GM21367 (cell line): ENCODE results near the gene PCDH19.
A peak's percentile ranks its signal among the peaks of the same experiment; 100 is the strongest.
"Not testable (repeated sequence)": the region's sequence is repeated elsewhere in the genome, so short reads cannot be mapped to it uniquely, and the experiment has no call there.

Source experiments
- ATAC-seq: cut with Tn5 transposase; IDR thresholded peaks from one replicate; pipeline ENCODE4 v1.9.1; 2021; ENCODE audit not compliant: unreplicated experiment

Gene PCDH19, protein sequence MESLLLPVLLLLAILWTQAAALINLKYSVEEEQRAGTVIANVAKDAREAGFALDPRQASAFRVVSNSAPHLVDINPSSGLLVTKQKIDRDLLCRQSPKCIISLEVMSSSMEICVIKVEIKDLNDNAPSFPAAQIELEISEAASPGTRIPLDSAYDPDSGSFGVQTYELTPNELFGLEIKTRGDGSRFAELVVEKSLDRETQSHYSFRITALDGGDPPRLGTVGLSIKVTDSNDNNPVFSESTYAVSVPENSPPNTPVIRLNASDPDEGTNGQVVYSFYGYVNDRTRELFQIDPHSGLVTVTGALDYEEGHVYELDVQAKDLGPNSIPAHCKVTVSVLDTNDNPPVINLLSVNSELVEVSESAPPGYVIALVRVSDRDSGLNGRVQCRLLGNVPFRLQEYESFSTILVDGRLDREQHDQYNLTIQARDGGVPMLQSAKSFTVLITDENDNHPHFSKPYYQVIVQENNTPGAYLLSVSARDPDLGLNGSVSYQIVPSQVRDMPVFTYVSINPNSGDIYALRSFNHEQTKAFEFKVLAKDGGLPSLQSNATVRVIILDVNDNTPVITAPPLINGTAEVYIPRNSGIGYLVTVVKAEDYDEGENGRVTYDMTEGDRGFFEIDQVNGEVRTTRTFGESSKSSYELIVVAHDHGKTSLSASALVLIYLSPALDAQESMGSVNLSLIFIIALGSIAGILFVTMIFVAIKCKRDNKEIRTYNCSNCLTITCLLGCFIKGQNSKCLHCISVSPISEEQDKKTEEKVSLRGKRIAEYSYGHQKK (N-terminal part only)

DNA sequence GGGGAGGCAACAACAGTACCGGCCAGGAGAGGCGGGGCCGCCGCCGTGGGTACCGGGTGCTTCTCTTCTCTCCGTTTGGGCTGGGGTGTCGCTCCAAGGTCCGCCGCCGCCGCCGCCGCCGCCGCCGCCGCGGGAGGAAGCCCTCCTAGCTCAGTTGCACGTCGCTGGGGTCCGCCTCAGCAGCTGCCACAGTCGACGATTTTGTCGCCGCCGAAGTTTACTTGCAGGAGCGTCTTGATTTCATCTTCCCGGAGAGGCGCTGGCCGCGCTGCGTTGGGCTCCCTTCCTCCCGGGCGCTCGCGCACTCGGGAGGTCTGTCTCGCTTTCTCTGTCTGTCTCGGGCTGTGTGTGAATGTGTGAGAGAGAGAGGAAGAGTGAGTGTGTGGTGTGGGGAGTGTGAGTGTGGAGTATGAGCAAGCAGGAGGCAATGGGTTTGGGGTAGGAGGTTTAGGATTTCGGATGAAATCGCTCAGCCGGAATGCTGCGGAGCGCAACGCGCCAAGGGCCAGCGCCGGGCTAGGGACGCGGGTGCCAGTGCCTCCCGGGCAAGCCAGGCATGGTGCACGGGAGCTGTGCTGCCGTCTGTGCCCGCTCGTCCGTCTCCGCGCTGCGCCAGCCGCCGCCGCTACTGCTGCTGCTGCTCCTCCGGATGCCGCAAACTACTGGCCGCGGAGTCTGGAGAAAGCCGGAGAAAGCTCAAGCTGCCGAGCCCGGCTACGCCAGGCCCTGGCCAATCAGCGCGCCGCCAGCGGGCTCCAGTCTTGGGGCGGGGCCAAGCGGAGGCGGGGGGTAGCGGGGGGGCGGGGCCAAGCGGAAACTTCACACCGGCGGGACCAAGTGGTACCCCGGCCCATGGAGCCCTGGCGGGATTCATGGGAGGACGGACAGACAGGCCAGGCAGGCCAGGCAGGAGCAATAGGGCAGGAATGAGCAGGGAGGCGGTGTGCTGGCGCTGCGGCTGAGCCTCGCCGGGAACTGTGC, at the start of gene PCDH19:
Gene PCDH19, minus strand, starts transcription at position 664 of the 981 bp plus-strand sequence. CDS start 1,676 bp downstream, outside the sequence.
- ATAC-seq = no peak

DNA sequence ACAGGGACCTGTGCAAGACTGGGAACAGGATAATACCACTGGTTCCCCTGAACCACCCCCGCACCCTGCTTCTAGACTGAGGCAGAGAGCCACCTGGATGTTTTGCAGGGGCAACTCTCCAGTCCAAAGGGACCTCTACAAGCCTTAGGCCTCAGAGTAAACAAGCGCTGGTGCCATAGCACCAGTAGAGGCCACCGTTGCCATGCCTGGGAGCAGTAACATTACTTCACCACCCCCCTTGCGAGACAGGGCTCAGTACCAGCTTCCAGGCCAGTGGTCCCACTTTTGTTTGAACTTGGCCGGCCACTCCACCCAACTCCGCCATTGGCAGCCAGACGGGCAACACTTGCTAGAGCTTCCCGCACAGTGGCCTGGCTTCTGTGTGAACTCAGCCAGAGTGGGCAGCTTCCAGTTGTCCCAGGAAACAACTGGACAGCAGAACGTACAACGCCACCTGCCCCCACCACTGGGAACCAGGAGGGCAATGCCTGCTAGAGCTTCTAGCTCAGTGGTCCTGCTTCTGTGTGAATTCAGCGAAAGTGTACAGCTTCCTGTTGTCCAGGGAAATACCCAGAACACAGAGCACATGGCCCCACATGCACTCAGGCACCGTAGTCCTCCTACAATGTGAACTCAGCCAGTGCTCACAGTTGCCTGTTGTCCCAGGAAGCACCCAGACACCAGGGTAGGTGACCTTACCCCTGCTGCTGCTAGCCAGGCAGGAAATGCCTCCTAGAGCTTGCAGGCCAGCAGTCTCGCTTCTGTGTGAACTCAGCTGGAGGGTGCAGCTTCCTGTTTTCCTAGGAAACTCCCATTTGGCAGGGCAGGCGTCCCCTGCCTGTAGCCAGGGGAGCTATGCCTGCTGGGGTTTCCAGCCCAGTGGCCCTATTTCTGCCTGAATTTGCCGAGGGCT, 39.9 kb upstream of the PCDH19 start:
- no peak for ATAC-seq

DNA sequence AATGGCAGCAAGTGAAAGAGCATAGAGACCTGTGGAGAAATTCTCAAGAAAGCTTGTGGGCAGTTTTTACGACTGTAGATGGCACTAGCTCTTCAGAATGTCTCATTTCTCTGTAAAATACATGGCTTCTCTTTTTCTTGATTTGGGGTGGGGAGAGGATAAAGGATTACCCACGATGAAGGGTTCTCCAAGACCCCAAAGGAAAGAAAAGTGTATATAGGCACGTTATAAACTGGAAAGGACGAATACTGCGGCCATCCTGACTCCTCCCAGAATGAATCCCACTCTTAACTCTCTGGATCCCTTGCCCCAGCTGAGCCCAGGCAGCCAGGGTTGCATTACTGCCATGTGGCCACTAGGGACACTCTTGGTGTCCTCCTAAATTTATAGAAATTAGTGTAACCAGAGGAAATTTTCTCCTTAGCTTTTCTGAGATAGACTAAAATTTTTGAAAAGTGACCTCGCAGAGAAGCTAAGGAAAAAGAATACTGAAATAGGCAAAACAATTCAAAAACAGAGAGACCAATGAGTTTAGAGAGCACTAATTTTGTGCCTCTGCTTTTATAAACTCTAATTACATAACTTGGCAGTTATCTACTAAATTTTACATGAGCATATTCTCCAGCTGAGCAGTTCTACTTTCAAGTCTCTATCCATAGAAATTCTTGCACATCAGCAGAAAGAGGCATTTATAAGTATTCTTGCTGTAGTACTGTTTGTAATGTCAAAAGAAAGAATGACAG, 37.8 kb upstream of the PCDH19 start:
- peak; percentile 60 for ATAC-seq

DNA sequence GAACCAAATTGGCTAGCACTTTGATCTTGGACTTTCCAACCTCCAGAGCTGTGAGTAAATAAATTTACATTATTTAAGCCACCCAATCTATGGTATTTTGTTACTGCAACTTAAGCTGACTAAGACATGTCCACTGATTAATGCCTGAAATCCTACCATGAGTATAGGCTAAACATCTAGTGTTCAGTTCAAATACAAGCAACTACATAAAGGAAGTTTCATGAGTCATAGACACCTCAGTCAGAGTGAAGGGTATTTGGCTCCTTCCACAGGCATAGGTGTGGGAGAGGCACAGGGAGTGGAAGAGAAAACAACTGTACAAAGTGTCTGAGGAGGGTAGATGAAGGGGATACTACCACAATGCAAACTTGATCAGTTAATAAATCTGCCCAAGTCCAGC, 35.5 kb upstream of the PCDH19 start:
- ATAC-seq = no peak

DNA sequence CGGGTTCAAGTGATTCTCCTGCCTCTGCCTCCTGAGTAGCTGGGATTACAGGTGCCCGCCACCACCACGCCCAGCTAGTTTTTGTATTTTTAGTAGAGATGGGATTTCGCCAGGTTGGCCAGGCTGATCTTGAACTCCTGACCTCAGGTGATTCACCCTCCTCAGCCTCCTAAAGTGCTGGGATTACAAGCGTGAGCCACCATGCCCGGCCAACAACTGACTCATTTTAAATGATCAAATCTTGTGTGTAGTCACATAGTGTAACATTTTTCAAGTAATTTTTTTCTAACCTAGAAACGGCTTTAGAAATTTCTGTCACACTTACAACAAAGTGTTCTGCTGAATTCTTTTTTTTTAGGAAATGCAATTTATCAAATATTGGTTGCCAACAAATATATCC, 31.2 kb upstream of the PCDH19 start:
- ATAC-seq = not testable (repeated sequence)

DNA sequence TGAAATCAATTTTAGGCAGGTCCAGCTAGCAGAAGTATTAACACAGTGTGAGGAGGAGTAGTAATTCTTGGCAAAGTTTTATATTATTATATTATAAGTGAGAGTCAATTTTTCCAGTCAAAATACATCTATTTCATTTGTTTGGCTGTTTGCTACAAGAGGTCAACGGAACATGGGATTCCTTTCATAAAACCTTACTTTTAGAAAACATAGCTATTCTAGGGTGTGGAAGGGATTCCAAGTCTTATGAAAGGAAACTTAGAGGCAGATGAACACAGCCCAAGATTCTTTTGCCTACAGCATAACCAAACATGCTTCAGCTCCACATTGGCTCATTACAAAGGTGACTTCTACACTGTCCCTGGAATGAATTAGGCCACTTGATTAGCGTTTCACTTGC, 29.9 kb upstream of the PCDH19 start:
- ATAC-seq = no peak

DNA sequence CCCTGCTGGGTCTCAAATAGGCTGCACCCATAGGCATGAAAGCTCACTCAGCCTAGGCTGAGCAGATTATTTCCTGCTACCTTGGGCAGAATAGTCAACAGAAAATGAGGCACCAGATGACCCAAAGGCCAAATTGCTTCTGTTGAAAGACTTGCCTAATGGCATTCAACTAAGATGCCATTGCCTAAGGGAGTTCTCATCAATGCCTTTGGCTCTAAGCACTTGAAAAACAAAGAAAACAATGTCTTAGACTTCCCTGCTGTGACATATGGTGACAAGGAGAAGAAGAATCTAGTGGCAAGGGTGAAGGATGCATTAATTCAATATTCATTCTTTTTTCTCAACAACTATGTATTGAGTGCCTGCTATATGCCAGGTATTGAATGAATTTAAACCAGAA, 25.7 kb upstream of the PCDH19 start:
- ATAC-seq = no peak

DNA sequence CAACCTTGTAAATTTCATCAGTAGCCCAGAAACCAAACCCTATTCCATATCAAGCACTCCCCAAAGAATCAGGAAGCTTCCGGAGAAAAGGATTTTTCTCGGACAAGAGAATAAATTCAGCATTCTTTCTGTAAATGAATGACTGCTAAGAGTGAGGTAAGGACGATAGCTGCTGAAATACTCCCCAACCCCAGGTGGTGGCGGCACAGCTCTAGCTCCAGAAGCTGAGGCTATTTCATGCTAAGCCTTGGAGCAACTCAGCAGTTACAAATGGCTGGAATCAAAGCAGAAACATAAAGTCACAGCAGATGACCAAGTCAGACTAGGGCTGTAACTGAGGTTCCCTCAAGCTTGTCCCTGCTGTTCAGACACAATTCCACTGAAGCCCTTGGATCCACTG, 13.9 kb upstream of the PCDH19 start:
- no peak for ATAC-seq

DNA sequence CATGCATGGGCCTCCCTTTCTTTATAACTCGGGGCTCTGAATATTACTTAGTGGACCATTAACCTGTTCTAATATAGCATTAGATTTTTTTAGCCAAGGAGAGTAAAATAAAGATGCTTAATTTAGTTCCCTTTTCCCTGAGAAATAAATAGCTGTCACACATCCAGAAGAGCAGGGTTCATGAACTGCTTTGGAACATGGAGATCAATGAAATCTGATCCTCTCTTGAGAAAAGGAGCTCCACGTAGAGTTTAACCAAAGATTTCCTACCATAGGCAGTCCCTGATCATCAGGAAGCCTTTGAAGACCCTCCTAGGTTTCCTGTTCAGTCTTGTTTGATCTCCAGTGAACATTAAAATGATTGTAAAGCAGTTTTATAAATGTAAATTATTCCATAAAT, 8.5 kb upstream of the PCDH19 start:
- ATAC-seq = no peak

DNA sequence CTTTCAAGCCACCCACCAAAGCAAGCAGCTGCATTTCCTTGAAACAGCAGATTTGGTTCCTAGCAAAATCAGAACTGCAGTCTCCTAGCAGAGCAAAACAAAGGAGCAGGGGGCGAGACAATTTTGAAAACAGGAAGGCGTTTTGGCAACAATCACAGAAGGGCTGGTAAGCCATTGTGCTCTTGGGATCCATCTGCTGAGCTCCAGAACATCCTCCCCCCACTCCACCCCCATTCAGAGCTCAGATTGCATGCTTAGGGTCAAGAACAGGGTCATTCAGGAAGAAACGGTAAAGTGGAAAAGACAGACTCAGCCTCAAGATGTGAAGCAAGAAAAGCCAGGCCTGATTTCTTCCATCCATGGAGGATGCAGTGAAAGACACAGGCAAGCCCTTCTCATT, 7.6 kb upstream of the PCDH19 start:
- ATAC-seq = no peak

DNA sequence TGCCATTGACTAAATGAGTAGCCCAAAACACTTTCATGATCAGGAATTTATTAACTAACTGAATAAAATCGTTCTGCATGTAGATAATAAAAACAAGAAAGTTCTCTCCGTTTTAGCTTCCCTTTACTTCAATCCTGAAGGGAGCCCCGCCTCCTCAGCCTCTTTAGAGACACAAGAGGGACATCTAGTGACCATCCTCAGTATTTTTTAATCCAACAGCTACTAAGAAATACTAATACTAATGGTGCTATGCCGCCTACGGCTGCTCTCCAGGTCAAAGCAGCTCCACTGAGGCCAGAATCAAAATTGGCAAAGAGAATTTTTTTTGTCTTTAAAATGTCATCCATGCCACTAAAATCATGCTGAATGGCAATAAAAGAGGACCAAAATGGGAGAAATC, 3.2 kb upstream of the PCDH19 start:
- ATAC-seq = no peak

DNA sequence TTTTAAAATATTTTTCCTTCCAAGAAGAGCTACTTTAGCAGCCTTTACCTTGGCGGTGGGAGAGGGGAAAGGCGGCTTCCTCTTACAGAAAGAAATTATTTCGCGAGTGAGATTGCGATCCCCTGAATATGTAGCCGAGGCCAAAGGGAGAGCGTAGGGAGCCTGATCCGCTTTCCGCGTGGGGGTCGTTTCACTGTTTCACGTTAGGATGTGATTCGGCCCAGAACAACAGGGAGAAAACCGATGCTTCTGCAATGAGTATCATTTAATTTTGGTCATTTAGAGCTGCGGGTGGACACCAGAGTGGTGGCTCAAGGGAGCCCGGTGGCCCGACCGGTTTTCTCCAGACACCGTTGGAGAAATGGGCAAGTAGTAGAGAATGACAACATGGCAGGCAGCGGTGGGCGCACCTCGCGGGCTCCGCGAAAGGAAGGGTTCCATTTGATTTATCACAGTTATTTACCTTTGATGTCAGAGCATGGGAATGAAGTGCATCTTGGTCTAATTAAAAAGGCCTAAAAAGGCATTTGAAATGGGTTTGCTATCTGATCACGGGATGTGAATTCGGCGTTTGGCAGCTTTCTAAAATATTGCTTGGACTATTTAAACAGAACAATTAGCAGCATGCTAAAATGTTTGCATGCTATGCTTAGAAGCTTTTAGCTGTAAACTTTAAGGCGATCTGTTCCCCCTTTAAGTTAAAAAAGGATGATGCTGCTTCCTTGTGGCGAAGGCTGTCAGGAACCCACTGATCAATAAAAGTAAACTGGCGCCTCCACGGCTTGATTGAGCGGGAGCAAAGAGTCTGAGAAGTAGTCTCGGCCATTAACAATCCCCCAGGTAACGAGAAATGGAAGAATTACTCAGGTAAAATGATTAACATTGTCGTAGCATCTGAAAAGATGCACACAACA, 2.0 kb upstream of the PCDH19 start:
- no peak for ATAC-seq

DNA sequence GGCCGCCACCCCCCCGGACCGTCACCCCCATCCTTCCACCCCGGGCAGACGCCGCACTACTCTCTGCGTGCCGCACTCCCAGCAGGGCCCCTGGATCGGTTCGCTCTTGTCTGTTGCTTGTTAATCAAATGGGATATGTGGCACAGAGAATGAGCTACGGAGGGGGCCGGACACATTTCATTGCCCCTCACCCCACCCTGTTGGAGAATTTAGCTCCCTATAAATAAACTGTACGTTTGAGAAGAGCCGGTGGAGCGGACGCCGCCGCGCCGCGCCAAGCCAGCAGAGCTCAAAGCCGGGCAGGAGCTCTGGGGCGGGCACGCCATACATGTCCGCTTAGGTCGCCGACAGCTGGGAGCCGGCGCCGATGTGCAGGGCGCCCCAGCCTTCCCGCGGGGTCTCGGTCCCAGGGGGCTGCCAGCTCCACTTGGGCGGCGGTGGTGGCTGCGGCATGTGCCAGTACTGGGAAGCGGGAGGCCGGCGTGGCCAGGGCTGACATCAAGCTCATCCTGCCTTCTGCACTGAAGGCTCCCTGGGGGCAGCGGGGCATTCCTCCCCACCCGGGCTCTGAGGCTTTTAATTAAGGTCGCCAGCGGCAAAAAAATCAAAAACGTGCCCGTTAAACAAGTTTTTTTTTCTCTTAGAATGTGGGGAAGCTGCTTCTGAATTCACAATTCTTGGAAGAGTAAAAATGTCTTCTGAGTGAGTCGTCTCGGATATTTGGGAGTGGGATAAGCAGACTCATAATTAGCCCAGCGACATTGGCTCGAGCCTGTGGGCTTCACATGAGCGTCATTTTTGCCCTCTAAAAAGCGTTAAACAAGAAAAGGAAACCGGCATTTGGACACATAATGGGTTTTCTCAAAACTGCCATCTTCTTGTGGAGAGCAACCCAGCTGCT, 1.1 kb upstream of the PCDH19 start:
- ATAC-seq = no peak

DNA sequence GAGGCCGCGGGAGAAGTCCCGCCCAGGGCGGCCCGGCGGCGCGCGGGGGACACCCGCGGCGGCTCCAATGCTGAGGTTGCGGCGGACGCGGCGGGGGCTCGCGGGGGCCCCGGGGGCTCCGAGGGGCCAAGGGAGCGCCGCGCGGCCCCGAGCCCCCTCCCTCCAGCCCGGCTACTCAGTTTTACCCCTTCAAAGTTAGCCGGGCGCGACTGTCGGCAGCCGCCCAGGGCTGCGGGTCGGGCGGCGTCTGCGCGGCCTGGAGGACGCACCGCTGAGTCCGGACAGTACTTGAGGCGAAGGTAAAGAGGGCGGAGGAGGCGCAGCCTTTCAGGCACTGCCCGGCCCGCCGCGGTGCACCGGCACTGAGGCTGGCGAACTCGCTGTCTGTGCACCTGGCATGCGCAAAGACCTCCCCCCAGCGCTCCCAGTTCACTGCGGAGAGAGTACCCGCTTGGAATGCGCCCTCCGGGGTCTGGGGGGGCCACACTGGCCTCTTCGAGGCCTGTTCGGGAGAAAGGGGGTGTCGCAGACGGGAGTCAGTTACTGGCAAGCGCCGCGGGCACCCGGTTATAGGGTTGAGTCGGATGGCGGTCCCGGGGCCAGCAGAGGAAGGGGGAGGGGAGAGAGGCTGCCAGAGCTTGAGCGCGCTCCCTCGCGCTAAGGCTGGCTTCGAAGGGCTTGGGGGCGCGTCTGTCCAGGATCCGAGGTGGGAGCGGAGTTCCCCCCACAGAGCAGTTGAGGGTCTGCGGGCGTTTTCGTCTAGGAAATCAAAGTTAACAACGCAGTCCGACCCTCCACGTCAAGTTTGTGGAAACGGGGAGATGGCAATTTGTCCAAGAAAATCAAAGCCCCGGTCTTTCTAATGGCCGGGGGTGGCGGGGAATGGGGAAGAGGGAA, 1.1 kb downstream of the PCDH19 start:
- ATAC-seq = no peak

DNA sequence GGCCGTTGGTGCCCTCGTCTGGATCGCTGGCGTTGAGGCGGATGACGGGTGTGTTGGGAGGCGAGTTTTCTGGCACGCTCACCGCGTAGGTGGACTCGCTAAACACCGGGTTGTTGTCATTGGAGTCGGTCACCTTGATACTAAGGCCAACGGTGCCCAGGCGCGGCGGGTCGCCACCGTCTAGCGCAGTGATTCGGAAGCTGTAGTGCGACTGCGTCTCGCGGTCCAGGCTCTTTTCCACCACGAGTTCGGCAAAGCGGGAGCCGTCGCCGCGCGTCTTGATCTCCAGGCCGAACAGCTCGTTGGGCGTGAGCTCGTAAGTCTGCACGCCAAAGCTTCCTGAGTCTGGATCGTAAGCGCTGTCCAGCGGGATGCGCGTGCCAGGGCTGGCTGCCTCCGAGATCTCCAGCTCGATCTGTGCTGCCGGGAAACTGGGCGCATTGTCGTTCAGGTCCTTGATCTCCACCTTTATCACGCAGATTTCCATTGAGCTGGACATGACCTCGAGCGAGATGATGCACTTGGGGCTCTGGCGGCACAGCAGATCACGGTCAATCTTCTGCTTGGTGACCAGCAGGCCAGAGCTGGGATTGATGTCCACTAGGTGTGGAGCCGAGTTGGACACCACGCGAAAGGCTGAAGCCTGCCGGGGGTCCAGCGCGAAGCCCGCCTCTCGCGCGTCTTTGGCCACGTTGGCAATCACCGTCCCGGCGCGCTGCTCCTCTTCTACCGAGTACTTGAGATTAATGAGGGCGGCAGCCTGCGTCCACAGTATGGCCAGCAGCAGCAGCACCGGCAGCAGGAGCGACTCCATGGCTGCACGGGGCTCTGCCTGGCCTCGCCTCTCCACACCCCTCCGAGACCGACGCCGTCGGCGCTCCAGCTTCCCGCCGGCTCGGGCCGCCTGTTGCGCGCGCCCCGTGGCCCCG, 2.0 kb downstream of the PCDH19 start:
- no peak for ATAC-seq
